ENCODE results near the gene RNU6-9.

Gene RNU6-9

DNA sequence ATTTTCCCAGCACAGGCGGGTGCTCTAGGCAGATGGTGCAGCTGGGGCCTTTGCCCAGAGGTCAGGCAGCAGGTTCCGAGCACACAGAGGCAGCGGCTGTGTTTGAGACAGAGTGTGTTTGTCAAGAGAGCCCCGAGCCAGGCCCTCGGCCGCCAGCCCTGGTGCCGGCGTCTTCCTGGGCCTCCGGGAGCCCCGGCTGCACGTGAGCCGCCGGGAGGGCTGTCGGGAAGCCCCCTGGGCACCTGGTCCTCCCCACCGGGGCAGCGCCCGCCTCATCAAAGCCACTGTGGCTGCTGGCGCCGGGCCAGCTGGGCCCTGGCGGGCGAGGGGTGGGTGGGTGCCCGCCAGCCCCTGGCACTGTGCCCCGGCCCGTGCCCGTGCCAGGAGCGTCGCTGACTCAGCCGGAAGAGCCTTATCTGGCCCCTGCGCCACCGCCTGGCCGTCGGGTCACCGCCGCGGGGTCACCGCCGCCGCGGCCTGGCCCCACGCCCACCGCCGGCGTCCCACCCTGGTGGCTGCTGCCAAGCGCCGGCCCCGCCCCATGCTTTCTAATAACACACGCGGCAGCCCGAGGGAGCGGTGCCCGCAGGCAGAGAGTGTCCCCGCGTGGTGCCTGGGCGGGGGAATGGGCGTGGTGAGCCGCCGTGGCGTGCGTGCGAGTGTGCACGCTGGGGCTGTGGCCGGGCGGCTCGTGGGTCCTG is 47.5 kb downstream of the RNU6-9 start:
- TF ChIP-seq, protein P1, sequence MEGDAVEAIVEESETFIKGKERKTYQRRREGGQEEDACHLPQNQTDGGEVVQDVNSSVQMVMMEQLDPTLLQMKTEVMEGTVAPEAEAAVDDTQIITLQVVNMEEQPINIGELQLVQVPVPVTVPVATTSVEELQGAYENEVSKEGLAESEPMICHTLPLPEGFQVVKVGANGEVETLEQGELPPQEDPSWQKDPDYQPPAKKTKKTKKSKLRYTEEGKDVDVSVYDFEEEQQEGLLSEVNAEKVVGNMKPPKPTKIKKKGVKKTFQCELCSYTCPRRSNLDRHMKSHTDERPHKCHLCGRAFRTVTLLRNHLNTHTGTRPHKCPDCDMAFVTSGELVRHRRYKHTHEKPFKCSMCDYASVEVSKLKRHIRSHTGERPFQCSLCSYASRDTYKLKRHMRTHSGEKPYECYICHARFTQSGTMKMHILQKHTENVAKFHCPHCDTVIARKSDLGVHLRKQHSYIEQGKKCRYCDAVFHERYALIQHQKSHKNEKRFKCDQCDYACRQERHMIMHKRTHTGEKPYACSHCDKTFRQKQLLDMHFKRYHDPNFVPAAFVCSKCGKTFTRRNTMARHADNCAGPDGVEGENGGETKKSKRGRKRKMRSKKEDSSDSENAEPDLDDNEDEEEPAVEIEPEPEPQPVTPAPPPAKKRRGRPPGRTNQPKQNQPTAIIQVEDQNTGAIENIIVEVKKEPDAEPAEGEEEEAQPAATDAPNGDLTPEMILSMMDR (IDR thresholded peaks at IDR 0.05; ENCODE audit: insufficient read depth, low read depth, low read length, missing control alignments), result no peak
- H3K4me3 ChIP-seq (ENCODE audit: low read depth, low read length), result peak overlapping the region; percentile 42
- DNase-seq (ENCODE audit: low read depth), result peak; percentile 50

DNA sequence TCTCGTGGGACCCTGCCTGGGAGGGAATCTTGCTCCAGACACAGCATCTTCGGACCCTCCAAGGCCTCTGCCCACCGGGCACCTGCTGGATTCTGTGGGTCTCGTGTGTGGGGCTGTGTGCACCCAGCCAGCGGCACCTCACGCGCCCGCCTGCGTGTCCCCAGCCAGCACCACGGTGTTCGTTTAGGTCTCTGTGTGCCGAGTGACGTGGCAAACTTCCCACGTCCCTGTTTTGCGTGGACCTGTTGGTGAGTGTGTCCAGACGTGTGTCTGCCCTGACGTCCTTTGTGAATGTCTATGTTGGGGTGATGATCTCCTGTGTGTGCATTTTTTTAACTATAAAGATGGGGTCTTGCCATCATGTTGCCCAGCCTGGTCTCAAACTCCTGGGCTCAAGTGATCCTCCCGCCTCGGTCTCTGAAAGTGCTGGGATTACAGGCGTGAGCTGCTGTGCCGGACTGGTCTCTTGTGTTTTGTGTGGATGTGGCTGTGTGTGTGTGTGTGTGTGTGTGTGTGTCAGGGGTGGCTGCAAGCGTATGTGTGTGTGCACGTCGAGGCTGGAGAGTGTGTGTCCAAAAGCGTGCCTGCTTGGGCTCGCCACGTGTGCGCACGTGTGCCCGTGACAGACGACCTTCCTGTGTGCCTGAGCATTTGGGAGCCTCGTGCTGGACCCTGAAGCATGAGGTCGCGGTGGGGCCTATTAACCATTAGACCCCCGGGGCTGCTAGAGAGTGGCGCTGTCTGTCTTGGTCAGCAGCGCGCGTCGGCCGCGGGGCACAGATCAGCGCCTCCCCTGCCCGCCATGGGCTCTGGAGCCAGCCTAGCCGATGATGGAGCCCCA is 48.2 kb downstream of the RNU6-9 start:
- no peak for DNase-seq (ENCODE audit: low read depth)
- TF ChIP-seq, protein P1 (IDR thresholded peaks at IDR 0.05; ENCODE audit: insufficient read depth, low read depth, low read length, missing control alignments), result no peak
- H3K4me3 ChIP-seq (ENCODE audit: low read depth, low read length), result peak overlapping the region; percentile 20; the same call in 1 of the 2 replicates

- TF ChIP-seq, protein P1 (IDR thresholded peaks at IDR 0.05; ENCODE audit: insufficient read depth, low read depth, low read length, missing control alignments), result no peak
- DNase-seq (ENCODE audit: low read depth), result no peak
- H3K4me3 ChIP-seq (ENCODE audit: low read depth, low read length), result no peak overlapping the region
Observed at GRCh38 chr19:942133-942645, 48.9 kb downstream of the RNU6-9 start.

All from GM12865 (cell line).